Kidney (tissue), 14 donors: ENCODE data around the gene DGKG. TPM values are rescaled to one million over a fixed set of nuclear protein-coding genes. Genes with fewer than 3 reads are reported as not detected.

ENCODE experiments used
- DNase-seq, 5 donors: peaks; one replicate each; pipeline ENCODE4 v3.0.0-alpha.2; 2013 to 2020
- FAIRE-seq: peaks from 2 replicates; lab custom pipeline; 2012; peaks lifted over from hg19 to GRCh38; lab: Jason Lieb, UNC
- H3K27ac ChIP-seq, 2 donors: one replicate each; pipeline ENCODE4 v1.7.0; 2013; ENCODE audit warnings: low read depth in 2 of 2, low read length in 2 of 2, inconsistent platforms in 1 of 2
- H3K27me3 ChIP-seq: one replicate; pipeline ENCODE4 v1.7.1; 2013; ENCODE audit warnings: low read length, inconsistent platforms; ENCODE audit not compliant: control insufficient read depth, insufficient read depth
- H3K36me3 ChIP-seq, 3 donors: one replicate each; pipeline versions ENCODE4 v1.7.0 to v1.7.1; 2013; ENCODE audit warnings: low read length in 3 of 3, control low read depth in 1 of 3, inconsistent platforms in 1 of 3; ENCODE audit not compliant: insufficient read depth in 3 of 3, control insufficient read depth in 2 of 3
- H3K4me1 ChIP-seq, 3 donors: one replicate each; pipeline versions ENCODE4 v1.7.0 to v1.7.1; 2013; ENCODE audit warnings: low read length in 3 of 3, inconsistent platforms in 1 of 3, low read depth in 1 of 3; ENCODE audit not compliant: control insufficient read depth in 2 of 3, insufficient read depth in 2 of 3
- H3K4me3 ChIP-seq, 3 donors: one replicate each; pipeline versions ENCODE4 v1.7.0 to v1.8.1; 2013; ENCODE audit warnings: low read length in 3 of 3, control low read depth in 1 of 3, inconsistent platforms in 1 of 3
- H3K9ac ChIP-seq, 3 donors: one replicate each; pipeline versions ENCODE4 v1.7.0 to v1.7.1; 2013; ENCODE audit warnings: low read length in 3 of 3, control low read depth in 1 of 3, inconsistent platforms in 1 of 3
- H3K9me3 ChIP-seq, 3 donors: one replicate each; pipeline versions ENCODE4 v1.7.0 to v1.7.1; 2013; ENCODE audit warnings: low read length in 3 of 3, control low read depth in 1 of 3, inconsistent platforms in 1 of 3; ENCODE audit not compliant: control insufficient read depth in 2 of 3, insufficient read depth in 1 of 3
- CTCF ChIP-seq: IDR thresholded peaks from 3 replicates; pipeline ENCODE4 v1.5.1; 2012; ENCODE audit warnings: mild to moderate bottlenecking, moderate library complexity, borderline replicate concordance; ENCODE audit not compliant: insufficient read depth; ENCODE audit errors: extremely low read depth
- intact Hi-C: fragments of 100-400 bp; cut with DNase I; formaldehyde crosslinking; loops from one replicate; pipeline ENCODE4 v1.11.1; 2022
- polyA plus RNA-seq: library from polyadenylated mRNA; stranded (reverse); fragments of 350-450 nt; fragmentation: Illumina TruSeq; extraction: RNeasy Lipid Tissue Mini Kit (QIAGEN cat#74804); gene quantifications from one replicate; pipeline ENCODE4 v1.2.3, GENCODE V29; 2014; ENCODE audit warnings: low read depth, low replicate concordance; ENCODE audit not compliant: insufficient read depth
- total RNA-seq: library from RNA; stranded (reverse); fragmentation: NEBNext Ultra II Directional; extraction: Animal tissue kit (Norgen Biotek cat#: 25700); gene quantifications from one replicate; pipeline ENCODE4 v1.2.1, GENCODE V29; 2021
- donor health status: control.
- donor health status: control.
- donor health status: control.
- donor health status: control.
- donor health status: control.
- donor health status: DM: yes; HTN: yes; CAD: no.
- donor health status: Normal renal cell carcinoma (clear cell type).

Gene DGKG
- total and polyA plus RNA-seq, 2 donors from 2014 or later: 0.95 to 11.4 TPM

GRCh38 chr3:186386883-186387560, 25.0 kb upstream of the DGKG start:
- FAIRE-seq (no peak), DNase-seq (no peak)
- no peak overlapping the region for H3K4me3 ChIP-seq
- no peak overlapping the region for H3K9ac ChIP-seq
- no peak for TF ChIP-seq CTCF
- intact Hi-C loops: no loop called here
- H3K4me1 ChIP-seq: peaks cover 0 to 8% (median 4%) of the 10 kb centered on the region in 3 donors
- no peaks in the 10 kb centered on the region for H3K9me3 ChIP-seq
- no peak overlapping the region for H3K27ac ChIP-seq
- H3K27me3 ChIP-seq: no peaks in the 10 kb centered on the region
- no peaks in the 10 kb centered on the region for H3K36me3 ChIP-seq

GRCh38 chr3:186385856-186386602, 24.0 kb upstream of the DGKG start:
- intact Hi-C loops: no loop called here
- Histone ChIP-seq H3K27ac (no peak overlapping the region), H3K27me3 (no peaks in the 10 kb centered on the region), H3K9ac (no peak overlapping the region), H3K9me3 (no peaks in the 10 kb centered on the region), H3K4me3 (no peak overlapping the region), H3K36me3 (no peaks in the 10 kb centered on the region), H3K4me1 (peaks cover 0 to 12% (median 4%) of the 10 kb centered on the region in 3 donors)
- FAIRE-seq (no peak), DNase-seq (no peak)
- no peak for TF ChIP-seq CTCF

GRCh38 chr3:186383026-186383993, 21.3 kb upstream of the DGKG start:
- intact Hi-C loops: no loop called here
- FAIRE-seq: no peak
- no peak overlapping the region for H3K4me3 ChIP-seq
- TF ChIP-seq CTCF: no peak
- H3K4me1 ChIP-seq: peaks cover 0 to 12% (median 4%) of the 10 kb centered on the region in 3 donors
- H3K36me3 ChIP-seq: no peaks in the 10 kb centered on the region
- H3K9me3 ChIP-seq: no peaks in the 10 kb centered on the region
- no peak for DNase-seq
- H3K27ac ChIP-seq: no peak overlapping the region
- H3K27me3 ChIP-seq: no peaks in the 10 kb centered on the region
- H3K9ac ChIP-seq: no peak overlapping the region
